Hematopoietic multipotent progenitor cell (in vitro differentiated cells): Measurements from ENCODE around the gene FBXO34. TPM values are rescaled to one million over a fixed set of nuclear protein-coding genes. Genes with fewer than 3 reads are reported as not detected.

Source experiments
- DNase-seq, 3 donors: peaks; one replicate each; pipeline ENCODE4 v3.0.0-alpha.2; 2011 to 2015; ENCODE audit warnings: low read depth in 2 of 3, low spot score in 2 of 3
- total RNA-seq: library from RNA; depleted of rRNA; stranded (reverse); fragments of >200 nt; gene quantifications from one replicate; pipeline ENCODE4 v1.2.3, GENCODE V29; 2012

FBXO34 gene
- total RNA-seq, 1 donor, result 19.4 TPM

- DNase-seq, result peak; percentile 32 to 95 (median 90)
These were observed 514 bp downstream of the FBXO34 start for GRCh38 chr14:55271572-55272298.

DNA sequence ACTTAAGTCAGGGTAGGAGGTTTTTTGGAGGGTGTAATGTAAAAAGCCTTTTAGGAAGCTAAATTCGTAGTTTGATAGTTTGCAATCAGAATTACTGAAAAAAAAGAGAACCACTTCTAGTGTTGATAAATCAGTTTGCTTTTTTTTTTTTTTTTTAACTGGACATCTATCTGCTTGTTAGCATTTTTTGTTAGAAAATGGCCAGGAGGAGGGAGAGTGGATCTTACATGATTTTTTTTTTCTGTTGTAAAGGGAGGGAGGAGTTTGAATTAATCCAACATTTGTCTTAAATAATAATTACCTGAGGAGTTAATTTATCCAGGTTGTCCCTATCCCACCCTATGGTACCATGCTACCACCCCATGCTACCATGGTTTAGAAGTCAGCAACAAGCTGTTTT lies 1.2 kb downstream of the FBXO34 start:
- no peak for DNase-seq

DNA sequence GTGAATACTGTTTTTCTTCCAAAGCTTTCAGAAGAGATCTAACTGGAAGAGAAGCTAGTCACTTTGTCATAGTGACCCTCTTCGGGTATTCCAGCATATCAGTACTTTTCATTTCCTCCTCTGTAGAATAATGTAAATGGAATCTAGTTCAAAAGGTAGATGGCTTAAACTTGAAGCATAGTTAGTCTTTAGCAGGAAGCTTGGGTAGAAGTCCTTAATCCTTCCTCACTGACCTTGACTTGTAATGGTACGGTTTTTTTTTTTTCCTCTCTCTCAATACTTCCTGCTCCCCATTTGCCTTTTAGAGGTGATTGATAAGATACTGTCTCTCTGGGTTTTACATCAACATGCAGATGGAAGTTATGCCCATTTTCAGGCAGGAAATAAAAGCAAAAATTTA lies 1.7 kb downstream of the FBXO34 start:
- no peak for DNase-seq

- DNase-seq, result no peak
These were observed 2.9 kb downstream of the FBXO34 start for GRCh38 chr14:55274146-55274545.

DNA sequence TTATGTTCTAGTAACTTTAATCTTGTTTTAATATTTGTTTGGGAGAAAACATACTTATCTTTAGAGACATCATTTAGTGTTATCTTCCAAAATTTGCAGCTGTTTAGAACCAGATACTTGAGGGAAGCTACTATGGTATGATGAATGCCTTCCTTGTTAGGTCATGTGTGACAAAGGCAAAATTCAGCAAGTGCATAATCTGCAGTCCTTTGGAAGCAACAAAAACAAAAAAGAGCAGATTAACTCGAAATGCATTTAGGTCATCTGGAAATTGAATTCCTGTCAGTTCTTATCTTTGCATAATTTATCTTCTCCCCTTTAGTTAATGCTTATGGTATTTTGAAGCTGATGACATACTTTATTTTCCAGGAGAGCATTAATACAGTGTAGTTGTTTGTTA lies 3.5 kb downstream of the FBXO34 start:
- DNase-seq, result no peak

DNA sequence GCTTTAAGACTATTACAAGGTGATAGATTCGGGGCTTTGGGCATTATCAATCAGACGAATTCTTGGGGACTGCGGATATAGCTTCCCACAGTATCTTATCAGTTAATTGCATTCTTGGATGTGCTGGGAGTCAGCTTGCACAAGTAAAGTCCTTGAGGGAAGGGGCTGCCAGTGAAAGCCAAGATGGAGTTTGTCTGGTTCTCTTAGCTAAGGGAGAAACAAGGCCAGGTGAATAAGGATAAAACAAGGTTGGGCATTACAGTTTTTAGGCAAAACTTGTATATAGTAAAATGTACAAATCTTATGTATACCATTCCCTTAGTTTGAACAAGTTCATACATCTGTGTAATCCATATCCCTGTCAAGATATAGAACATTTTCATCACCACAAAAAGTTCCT lies 5.5 kb downstream of the FBXO34 start:
- no peak for DNase-seq

DNA sequence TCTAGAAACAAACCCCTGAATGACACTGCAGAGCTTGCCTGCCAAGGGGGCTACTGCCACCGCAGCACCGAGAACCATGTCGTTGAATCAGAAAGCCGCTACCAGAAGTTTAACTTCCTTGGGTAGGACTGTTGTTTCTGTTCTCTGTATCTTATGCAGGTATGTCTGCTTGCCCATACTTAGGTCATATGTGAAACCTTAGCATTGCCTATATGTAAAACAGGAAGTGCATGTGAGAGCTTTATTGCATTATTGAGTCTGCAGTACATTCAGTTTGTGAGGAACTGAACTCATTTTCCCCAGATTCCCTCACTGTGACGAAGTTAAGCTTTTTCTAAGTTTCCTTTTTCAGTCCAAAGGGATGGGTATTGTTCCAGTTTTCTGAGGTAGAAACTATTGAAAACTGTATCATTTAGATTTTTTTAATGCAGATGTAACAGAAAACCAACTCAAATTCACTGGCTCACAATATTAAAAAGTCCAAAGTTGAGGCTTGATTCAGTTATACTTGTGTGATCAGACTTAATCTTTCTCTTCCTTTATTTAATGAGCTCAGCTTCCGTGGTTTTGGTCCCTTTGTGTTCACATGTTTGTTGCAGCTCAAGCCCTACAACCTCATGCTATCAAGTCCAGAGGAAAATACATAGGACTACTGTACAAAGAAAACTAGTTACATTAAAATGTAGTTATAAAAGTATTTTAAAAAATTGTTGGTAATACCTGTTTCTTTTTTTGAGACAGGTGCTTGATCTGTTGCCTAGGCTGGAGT lies 6.9 kb downstream of the FBXO34 start:
- DNase-seq, result peak in 2 of 3 donors; percentile 20 to 37

GRCh38 chr14:55279384-55279783 lies 8.2 kb downstream of the FBXO34 start:
- no peak for DNase-seq

- no peak for DNase-seq
These were observed 10.2 kb downstream of the FBXO34 start for GRCh38 chr14:55281316-55281839.

DNA sequence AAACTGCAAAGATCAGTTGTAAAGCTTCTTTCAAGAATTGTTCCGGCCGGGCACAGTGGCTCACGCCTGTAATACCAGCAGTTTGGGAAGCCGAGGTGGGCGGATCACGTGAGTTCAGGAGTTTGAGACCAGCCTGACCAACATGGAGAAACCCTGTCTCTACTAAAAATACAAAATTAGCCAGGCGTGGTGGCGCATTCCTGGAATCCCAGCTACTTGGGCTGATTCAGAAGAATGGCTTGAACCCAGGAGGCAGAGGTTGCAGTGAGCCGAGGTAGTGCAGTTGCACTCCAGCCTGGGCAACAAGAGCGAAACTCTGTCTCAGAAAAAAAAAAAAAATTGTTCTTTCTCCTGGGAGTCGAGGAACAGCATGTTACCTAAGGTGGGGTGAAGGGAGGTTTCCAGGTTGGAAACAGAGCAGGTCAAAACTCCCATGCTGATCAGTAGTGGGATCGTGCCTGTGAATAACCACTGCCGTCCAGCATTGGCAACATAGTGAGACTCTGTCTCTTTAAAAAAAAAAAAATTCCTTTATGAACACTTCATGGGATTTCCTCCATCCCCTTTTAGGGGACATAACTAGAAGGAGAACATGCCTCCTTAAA lies 13.9 kb downstream of the FBXO34 start:
- no peak for DNase-seq

- no peak for DNase-seq
These were observed 17.2 kb downstream of the FBXO34 start for GRCh38 chr14:55288439-55288838.

DNA sequence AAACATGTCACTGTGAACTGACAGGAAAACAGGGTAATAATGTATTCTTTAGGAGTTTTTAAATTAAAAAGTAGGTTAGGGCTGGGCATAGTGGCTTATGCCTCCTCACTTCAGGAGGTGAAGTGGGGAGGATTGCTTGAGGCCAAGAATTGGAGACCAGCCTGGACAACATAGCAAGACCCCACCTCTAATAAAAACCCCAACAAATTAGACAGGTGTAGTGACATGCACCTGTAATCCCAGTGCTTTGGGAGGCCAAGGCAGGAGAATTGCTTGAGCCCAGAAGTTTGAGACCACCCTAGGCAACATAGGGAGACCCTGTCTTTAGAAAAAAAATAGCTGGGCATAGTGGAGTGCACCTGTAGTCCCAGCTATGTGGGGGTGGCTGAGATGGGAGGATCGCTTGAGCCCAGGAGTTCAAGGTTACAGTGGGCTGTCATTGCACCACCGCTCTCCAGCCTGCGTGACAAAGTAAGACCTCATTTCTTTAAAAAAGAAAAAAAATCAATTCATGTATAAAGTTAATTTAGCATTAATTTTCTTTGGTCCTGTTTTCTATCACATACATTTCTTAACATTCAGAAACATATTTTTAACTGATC lies 20.4 kb downstream of the FBXO34 start:
- no peak for DNase-seq

DNA sequence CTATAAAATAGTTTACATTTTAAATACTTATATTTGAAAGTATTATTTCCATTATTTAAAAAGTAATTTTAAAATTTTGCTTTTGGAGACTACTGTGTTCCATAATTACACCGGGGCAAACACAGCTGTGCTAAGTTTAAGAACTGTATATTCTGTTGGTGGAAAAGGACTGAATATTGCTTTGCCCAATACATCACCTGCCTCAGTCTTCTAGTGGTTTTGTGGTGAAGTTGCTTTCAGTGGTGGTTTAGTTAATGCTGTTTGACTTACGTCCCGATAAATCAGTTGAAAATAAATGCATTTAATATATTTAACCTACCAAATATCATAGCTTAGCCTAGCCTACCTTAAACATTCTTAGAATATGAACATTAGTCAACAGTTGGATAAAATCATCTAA lies 23.4 kb downstream of the FBXO34 start:
- DNase-seq, result no peak

DNA sequence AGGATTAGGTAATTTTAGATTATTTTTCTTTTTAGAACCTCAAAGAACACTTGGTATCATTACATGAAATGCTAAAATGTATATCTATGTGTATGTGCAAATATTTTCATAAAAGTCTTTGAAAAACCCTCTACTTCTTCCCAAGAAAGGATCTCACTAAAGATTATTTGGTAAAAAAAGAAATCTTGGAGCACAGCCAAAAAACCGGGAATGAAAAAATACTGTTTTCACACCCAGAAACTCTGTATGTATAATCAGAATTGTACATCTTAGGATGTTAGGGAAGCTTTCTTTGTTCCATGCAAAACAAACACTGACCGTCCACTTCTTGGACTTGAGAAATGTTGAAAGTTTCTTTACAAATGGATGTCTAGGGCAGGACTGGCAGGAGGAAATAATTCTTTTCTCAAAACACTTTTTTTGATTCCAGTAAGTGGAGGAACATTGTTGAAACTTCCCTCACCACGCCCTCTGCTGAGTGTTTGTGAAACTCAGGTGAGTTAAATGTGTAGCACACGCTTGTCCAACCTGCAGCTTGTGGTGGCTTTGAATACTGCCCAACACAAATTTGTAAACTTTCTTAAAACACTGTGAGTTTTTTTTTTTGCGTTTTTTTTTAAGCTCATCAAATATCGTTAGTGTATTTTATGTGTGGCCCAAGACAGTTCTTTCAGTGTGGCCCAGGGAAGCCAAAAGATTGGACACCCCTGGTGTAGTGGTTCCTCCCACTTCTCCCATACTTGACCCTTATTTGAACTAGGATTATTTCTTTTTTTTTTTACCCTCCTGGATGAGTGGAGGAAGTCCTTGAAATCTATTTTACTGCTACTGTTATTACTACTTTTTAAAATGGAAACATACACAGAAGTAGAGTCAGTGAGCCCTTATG lies 26.6 kb downstream of the FBXO34 start:
- peak in 2 of 3 donors; percentile 41 to 68 for DNase-seq

GRCh38 chr14:55298500-55298822 lies 27.2 kb downstream of the FBXO34 start:
- DNase-seq, result no peak

- DNase-seq, result peak in 1 of 3 donors; percentile 14
These were observed 30.4 kb downstream of the FBXO34 start for GRCh38 chr14:55301437-55302121.

DNA sequence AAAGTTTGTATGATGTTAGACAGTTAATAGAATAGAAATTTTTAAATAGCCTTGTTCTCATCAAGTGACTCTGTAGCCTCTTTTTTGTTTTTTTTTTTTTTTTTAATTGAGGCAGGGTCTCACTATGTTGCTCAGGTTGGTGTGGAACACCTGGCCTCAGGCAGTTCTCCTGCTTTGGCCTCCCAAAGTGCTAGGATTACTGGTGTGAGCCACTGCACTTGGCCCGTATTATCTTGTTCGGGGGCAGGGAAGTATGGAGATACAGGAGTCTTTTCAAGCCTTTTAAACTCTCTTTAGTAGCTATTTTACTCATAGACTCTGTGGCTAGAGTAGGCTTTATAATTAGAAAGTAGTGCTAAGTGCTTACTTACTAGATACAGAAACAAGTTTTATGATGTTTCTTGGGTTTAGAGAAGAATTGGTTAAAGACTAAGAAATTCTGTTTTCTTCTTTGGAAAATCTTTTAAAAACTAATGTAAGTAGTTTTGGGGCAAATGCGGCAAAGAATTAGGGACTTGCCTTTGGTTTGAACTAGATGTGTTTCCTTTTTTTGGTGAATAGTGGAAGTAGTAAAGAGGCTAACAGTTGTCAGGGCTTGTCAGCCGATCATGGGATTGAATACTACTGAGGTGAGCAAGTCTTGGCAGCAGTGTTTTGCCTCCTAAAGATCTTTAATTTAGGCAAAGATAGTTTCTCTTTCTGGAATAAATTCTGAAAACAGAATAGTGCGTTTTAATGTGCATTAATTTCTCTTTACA lies 31.3 kb downstream of the FBXO34 start:
- DNase-seq, result peak in 1 of 3 donors; percentile 9

DNA sequence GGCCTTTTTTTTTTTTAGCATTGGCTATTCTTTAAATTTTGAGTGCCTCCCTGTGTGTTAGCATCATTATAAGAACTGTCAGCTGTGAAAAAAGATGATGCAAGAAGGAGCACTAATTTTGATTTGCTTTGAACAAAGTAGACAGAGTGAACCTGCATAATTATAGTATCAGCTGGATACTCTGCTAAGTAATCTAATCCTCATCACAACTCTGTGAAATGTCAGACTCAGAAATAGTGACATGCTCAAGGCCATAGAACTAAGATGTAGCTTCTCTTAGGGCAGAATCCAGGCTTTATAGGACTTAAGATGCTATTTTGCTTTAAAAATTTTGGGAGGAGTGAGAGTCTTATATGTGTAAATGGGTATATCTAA lies 31.9 kb downstream of the FBXO34 start:
- no peak for DNase-seq

- DNase-seq, result peak in 2 of 3 donors; percentile 14 to 59
These were observed 32.5 kb downstream of the FBXO34 start for GRCh38 chr14:55303691-55304145.
